GM12891 (cell line): Measurements from ENCODE around the gene CACNG5.

Source experiments
- POLR2A ChIP-seq: IDR thresholded peaks from 2 replicates; pipeline ENCODE4 v1.6.1; 2011; ENCODE audit warnings: low read depth, low read length, control low read depth
- POLR2AphosphoS5 ChIP-seq: IDR thresholded peaks from 2 replicates; pipeline ENCODE4 v1.6.1; 2011; ENCODE audit warnings: low read depth, low read length, control low read depth
- POU2F2 ChIP-seq: IDR thresholded peaks from 2 replicates; pipeline ENCODE4 v1.6.1; 2011; ENCODE audit warnings: low read depth, mild to moderate bottlenecking, control low read depth, low read length, moderate library complexity
- TAF1 ChIP-seq: IDR thresholded peaks from 2 replicates; pipeline ENCODE4 v1.6.1; 2011; ENCODE audit warnings: low read depth, low read length, control low read depth

GRCh38 chr17:66810951-66811682 lies 23.8 kb upstream of the CACNG5 start:
- TF ChIP-seq POLR2A (no peak), POLR2AphosphoS5 (no peak), POU2F2 (no peak), TAF1 (no peak)
